Mucosa of gallbladder (tissue), 1 donor: ENCODE measurements around the gene HCN4. TPM values are rescaled to one million over a fixed set of nuclear protein-coding genes. Genes with fewer than 3 reads are reported as not detected.
"Not testable (repeated sequence)": the region's sequence is repeated elsewhere in the genome, so short reads cannot be mapped to it uniquely, and the experiment has no call there.

Experiments
- DNase-seq: peaks from one replicate; pipeline ENCODE4 v3.0.0-alpha.2; 2020; ENCODE audit warnings: low spot score
- total RNA-seq: library from RNA; stranded (reverse); gene quantifications from one replicate; pipeline ENCODE4 v1.2.1, GENCODE V29; 2021
- donor health status: DM: no; HTN: no; CAD: no.

HCN4 gene
- total RNA-seq, 1 donor from 2014 or later = 1.3 TPM

DNA sequence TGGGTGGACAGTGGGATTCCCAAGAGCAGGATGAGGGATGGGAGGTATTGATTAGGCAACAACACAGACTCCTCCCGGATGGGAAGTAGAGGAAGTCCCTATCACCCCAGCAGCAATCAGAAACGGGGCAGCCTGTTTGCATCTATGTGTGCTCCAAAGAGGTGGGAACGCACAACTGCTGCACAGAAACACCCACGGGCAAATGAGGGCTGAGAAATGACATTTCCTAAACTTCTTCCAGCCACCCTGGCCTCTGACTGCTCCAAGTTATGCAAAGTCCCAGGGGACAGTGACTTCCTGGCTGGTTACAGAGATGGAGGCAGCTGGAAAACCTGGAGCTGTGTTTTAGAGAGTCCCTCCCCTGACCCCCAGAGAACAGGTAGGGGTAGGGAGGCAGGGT lies 42.6 kb downstream of the HCN4 start:
- DNase-seq = no peak

GRCh38 chr15:73325191-73325861 lies 43.4 kb downstream of the HCN4 start:
- DNase-seq = no peak

GRCh38 chr15:73324496-73325170 lies 44.1 kb downstream of the HCN4 start:
- DNase-seq = no peak

- DNase-seq = no peak
Measured at GRCh38 chr15:73323956-73324355, 44.8 kb downstream of the HCN4 start.

DNA sequence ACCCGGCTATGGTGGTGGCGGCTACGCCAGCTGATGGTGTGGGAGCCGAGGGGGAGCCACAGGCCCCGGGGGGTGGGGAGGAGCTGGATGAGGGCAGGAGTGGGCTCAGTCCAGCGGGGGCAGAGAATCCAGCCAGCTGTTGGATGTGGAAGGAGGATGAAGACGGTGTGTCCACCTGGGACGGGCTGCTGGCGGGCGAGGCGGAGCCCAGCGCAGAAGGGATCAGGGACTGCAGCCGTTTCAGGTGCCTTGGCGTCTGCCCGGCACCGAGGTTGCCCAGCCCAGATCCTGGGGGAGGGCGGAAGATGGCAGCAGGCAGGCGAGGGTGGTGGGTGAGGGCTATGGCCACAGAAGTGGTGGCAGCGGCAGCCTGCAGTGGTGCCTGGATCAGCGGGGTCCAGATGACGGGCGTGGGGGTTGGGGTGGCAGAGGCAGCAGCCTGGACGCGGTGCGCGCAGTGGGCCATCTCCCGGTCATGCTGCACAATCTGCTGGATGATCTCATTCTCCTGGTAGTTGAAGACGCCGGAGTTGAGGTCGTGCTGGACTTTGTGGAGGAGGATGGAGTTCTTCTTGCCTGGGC lies 45.3 kb downstream of the HCN4 start:
- no peak for DNase-seq

DNA sequence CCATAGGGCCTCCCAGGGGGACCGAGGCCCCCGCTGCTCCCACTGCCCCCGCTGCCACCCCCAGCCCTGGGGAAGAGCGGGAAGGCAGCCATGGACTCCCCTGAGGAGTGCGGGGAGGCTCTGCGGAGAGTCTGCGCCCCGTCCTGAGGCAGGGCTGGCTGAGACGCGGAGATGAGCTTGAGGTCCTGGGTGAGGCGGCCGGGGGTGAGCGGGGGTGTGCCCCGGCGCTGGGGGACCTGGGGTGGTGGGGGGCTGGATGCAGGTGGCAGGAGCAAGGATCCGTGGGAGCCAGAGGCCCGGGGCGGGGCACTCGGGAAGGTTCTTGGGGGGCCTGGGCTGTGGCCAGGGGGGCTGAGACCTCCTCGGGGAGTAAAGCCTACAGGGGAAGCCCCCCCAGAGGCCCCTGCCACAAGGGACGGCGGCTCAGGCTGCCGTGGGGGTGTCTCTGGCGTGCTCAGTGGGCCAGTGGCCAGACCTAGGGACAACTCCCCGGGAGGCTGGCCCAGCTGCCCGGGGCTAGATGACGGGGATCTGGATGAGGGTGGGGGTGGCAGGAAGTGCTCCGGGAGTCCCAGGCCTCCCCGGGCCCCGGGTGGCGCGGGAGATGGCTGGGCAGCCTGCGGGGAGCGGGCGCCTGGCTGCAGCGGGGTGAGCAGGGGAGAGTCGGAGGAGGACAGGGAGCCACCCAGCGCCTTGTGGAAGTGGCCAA lies 45.9 kb downstream of the HCN4 start:
- no peak for DNase-seq

DNA sequence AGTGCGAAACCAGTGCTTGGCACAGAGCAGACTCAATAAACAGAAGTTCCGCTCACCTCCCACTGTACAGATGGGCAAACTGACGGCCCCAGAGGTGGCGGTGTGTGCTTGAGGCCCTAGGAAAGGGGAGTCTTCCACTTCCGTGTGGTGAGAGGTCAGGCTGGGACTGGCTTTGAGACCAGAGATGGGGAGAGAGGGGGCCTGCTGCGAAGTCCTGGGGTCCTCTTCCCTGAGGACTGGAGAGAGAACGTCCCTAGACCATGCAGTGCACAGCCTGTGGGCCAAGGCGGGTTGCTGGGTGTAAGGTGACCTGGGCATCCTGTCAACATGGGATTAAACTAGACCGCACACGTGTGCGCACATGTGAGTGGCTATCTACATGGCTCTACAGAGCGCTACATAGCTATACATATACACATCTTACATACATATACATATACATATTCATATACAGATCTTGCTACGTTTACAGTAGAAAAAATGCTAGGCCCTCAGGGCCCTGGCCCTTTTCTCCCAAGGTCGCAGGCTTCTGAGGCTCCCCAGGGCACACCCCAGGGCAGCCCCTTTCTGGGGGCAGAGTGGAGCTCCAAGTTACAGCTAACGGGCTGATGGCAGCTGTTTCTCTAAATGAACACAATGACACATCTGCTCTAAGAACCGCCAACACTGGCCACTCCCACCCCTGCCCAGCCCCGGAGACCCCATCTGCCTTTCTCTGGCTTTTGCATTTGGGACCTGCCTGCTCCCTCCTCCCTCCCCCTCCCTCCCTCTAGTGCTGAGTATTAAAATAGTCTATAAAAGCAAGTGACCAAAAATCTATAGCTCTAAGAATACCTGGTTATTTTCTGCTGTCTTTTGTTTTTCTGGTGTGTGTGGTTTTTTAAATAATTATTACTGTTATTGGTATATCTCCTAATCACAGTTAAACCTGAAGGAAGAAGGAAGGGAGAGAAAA lies 47.0 kb downstream of the HCN4 start:
- no peak for DNase-seq

DNA sequence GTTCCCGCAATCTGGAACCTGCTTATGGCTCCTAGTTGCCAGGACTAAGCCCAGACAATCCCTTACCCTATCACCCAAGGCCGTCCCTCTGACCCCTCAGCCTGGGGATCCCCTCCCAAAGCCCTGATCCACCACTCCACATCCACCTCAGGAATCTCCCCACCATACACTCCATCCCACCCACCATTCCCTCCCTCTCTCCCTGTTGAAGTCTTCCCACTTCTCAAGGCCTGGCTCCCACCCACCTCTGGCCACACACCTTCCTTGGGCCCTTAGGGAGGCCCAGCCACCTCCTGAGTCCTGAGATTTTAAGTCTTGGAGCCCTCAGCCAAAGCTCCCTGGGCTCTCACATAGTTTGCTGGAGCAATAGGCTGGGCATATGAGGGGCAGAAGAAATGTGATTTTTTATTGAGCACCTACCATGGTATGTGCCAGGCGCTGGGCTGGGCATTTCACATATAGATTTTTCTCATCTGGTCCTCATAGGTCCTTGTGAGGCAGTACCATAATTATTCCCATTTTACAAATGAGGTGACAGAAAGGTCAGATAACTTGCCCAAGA lies 48.1 kb downstream of the HCN4 start:
- no peak for DNase-seq

DNA sequence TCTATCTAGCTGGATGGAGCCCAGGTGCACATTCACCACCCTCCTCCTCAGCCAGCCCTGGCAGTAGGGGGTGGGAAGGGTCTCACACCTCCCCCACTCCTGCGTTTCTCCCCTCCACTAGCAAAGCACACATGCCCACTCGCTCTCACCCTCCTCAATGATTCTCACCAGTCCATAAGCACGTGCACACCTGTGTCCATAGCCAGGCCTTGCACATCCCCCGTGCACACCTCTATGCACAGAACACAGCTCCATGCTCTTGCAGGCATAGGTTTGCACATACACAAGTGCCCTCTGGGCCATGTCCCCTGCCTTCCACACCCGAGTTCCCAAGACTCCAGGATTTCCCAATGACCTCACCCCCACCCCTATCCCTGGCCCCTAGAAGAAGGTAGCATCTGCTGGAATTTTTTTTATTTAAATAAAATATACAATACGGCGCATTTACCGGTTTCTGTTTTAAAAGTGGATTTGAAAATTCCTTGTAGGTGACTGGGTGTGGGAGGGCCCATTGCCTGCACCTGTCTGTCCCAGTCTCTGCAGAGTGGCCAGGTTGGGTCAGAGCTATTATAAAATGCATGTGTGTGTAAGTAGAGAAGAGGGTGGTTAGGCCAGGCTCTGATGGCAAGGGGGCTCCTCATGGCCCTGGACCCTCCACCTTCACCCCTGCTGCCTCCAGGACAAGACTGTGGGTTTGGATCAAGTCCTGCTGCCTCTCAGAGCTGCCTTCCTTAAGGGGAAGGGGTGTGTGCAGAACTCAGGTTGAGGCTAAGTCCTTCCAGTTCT lies 49.1 kb downstream of the HCN4 start:
- DNase-seq = no peak

GRCh38 chr15:73318463-73319351 lies 50.1 kb downstream of the HCN4 start:
- DNase-seq = no peak

- no peak for DNase-seq
Measured at GRCh38 chr15:73317651-73318462, 50.9 kb downstream of the HCN4 start.

DNA sequence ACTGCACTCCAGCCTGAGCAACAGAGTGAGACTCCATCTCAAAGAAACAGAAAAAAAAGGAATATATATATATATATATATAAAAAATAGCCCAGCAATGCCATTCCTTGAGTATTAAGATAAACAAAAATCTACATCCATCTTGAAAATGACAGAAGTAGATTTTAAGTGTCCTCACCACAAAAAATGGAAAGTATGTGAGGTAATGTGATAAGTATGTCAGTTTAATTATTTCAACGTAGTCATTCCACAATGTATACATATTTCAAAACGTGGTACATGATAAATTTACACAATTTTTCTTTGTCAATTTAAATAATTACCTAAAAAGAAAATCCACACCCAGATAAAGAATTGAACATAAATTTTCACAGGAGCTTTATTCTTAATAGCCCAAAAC lies 54.9 kb downstream of the HCN4 start:
- no peak for DNase-seq

DNA sequence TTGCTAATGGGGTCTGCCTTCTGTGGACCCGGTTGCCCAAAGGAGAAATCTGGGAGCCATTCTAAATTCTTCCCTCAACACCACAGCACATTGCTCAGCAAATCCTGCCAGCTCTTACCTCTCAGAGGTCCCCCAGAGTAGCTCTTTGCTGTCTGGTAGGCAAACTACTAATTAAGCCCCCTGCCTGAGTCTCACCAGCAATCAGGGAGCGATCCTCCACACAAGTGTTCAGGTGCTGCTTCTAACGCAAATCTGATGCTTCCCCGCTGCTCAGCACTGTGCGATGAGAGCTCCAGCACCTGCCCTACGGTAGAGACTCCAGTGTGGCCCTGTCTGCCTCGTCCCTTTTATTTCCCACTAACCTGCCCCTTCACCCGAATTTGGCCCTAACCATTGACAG lies 60.5 kb downstream of the HCN4 start:
- no peak for DNase-seq

- no peak for DNase-seq
Measured at GRCh38 chr15:73305331-73306211, 63.2 kb downstream of the HCN4 start.

- DNase-seq = no peak
Measured at GRCh38 chr15:73303636-73304035, 65.1 kb downstream of the HCN4 start.

- DNase-seq = not testable (repeated sequence)
Measured at GRCh38 chr15:73300286-73300685, 68.5 kb downstream of the HCN4 start.

GRCh38 chr15:73298522-73299245 lies 70.1 kb downstream of the HCN4 start:
- DNase-seq = no peak
